ENCODE measurements around the gene SH2D7.

DNA sequence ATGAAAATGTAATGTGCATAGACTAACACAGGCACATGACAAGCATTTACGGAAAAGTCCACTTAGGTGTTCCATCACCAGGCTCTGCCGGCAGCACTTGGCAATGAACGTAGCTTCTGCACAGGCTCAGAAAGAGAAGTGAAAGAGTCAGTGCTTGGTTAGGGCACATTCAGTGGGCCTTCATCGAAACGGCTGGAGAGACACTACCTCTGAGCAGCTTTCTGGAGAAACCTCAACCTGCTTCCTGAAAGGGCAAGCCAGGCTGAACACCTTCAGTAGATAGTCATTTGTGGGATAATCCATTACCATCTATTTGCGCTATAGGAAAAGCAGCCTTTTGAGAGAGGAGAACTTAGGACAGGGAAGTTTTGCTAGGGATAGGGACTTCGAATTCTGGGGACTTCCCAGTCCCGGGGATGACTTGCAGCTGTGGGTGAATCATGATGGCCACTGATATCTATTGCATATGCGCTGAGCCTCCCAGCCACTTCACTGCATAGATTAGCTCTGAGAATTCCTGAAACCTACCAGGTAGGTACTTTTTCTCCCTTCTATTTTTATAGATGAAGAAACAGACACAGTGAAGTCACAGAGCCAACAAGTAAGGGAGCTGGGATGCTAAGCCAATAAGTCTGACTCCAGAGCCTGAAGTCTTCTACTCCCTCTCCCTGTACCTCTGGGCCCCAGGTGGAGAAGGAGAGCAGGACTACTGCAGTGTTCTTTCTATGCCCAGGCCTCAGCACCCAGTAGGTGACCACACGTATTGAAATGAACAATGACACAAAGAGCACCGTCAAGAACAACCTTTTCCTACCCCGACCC, 4.2 kb upstream of the SH2D7 start:
- TF ChIP-seq, protein P1, sequence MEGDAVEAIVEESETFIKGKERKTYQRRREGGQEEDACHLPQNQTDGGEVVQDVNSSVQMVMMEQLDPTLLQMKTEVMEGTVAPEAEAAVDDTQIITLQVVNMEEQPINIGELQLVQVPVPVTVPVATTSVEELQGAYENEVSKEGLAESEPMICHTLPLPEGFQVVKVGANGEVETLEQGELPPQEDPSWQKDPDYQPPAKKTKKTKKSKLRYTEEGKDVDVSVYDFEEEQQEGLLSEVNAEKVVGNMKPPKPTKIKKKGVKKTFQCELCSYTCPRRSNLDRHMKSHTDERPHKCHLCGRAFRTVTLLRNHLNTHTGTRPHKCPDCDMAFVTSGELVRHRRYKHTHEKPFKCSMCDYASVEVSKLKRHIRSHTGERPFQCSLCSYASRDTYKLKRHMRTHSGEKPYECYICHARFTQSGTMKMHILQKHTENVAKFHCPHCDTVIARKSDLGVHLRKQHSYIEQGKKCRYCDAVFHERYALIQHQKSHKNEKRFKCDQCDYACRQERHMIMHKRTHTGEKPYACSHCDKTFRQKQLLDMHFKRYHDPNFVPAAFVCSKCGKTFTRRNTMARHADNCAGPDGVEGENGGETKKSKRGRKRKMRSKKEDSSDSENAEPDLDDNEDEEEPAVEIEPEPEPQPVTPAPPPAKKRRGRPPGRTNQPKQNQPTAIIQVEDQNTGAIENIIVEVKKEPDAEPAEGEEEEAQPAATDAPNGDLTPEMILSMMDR (IDR thresholded peaks at IDR 0.05) = no peak
- TF ChIP-seq POLR2A (IDR thresholded peaks at IDR 0.05) = no peak
